Measurements from ENCODE around the gene FARP1.

The FARP1 gene

GRCh38 chr13:98142380-98143156, at the start of gene FARP1:
TSS of gene FARP1 (plus strand) at chr13:98143094. CDS start at chr13:98213243, 70,149 bp downstream.
- no peaks in the 10 kb centered on the region for H3K9me3 ChIP-seq (ENCODE audit: control insufficient read depth, low read depth, low read length)

GRCh38 chr13:98094678-98095266, 48.1 kb upstream of the FARP1 start:
- Histone ChIP-seq H3K9me3 (ENCODE audit: control insufficient read depth, low read depth, low read length) (peaks cover 5% of the 10 kb centered on the region), H3K36me3 (ENCODE audit: control insufficient read depth, low read depth, low read length) (no peaks in the 10 kb centered on the region), H3K9ac (ENCODE audit: low read length) (no peak overlapping the region), H3K27me3 (ENCODE audit: control insufficient read depth, insufficient read depth, low read length) (no peaks in the 10 kb centered on the region), H3K4me1 (ENCODE audit: control insufficient read depth, low read depth, low read length) (peaks cover 9% of the 10 kb centered on the region), H3K27ac (ENCODE audit: low read length) (no peak overlapping the region), H3K4me3 (ENCODE audit: low read length) (no peak overlapping the region)

More at GRCh38 chr13:98142380-98143156, at the start of gene FARP1:
- Histone ChIP-seq H3K36me3 (ENCODE audit: control insufficient read depth, low read depth, low read length) (no peaks in the 10 kb centered on the region), H3K9ac (ENCODE audit: low read length) (peak within 1 kb of the TSS; percentile 69), H3K4me3 (ENCODE audit: low read length) (peak within 1 kb of the TSS; percentile 83), H3K27ac (ENCODE audit: low read length) (no peak within 1 kb of the TSS), H3K4me1 (ENCODE audit: control insufficient read depth, low read depth, low read length) (peaks cover 26% of the 10 kb centered on the region), H3K27me3 (ENCODE audit: control insufficient read depth, insufficient read depth, low read length) (peaks cover 28% of the 10 kb centered on the region)

- Histone ChIP-seq H3K4me1 (ENCODE audit: control insufficient read depth, low read depth, low read length) (peaks cover 9% of the 10 kb centered on the region), H3K27me3 (ENCODE audit: control insufficient read depth, insufficient read depth, low read length) (no peaks in the 10 kb centered on the region), H3K9ac (ENCODE audit: low read length) (no peak overlapping the region), H3K36me3 (ENCODE audit: control insufficient read depth, low read depth, low read length) (no peaks in the 10 kb centered on the region), H3K27ac (ENCODE audit: low read length) (no peak overlapping the region), H3K9me3 (ENCODE audit: control insufficient read depth, low read depth, low read length) (peaks cover 5% of the 10 kb centered on the region), H3K4me3 (ENCODE audit: low read length) (no peak overlapping the region)
Observed at GRCh38 chr13:98096059-98096458, 46.8 kb upstream of the FARP1 start.

GRCh38 chr13:98097749-98098148, 45.1 kb upstream of the FARP1 start:
- no peaks in the 10 kb centered on the region for H3K36me3 ChIP-seq (ENCODE audit: control insufficient read depth, low read depth, low read length)
- no peak overlapping the region for H3K4me3 ChIP-seq (ENCODE audit: low read length)
- H3K27me3 ChIP-seq (ENCODE audit: control insufficient read depth, insufficient read depth, low read length), result no peaks in the 10 kb centered on the region
- peaks cover 9% of the 10 kb centered on the region for H3K4me1 ChIP-seq (ENCODE audit: control insufficient read depth, low read depth, low read length)
- peaks cover 5% of the 10 kb centered on the region for H3K9me3 ChIP-seq (ENCODE audit: control insufficient read depth, low read depth, low read length)
- H3K9ac ChIP-seq (ENCODE audit: low read length), result no peak overlapping the region
- H3K27ac ChIP-seq (ENCODE audit: low read length), result no peak overlapping the region

GRCh38 chr13:98098516-98098915, 44.4 kb upstream of the FARP1 start:
- no peaks in the 10 kb centered on the region for H3K27me3 ChIP-seq (ENCODE audit: control insufficient read depth, insufficient read depth, low read length)
- no peak overlapping the region for H3K9ac ChIP-seq (ENCODE audit: low read length)
- H3K9me3 ChIP-seq (ENCODE audit: control insufficient read depth, low read depth, low read length), result no peaks in the 10 kb centered on the region
- no peaks in the 10 kb centered on the region for H3K36me3 ChIP-seq (ENCODE audit: control insufficient read depth, low read depth, low read length)
- peaks cover 9% of the 10 kb centered on the region for H3K4me1 ChIP-seq (ENCODE audit: control insufficient read depth, low read depth, low read length)
- no peak overlapping the region for H3K27ac ChIP-seq (ENCODE audit: low read length)
- H3K4me3 ChIP-seq (ENCODE audit: low read length), result no peak overlapping the region

- no peaks in the 10 kb centered on the region for H3K27me3 ChIP-seq (ENCODE audit: control insufficient read depth, insufficient read depth, low read length)
- H3K9ac ChIP-seq (ENCODE audit: low read length), result no peak overlapping the region
- H3K36me3 ChIP-seq (ENCODE audit: control insufficient read depth, low read depth, low read length), result no peaks in the 10 kb centered on the region
- no peak overlapping the region for H3K27ac ChIP-seq (ENCODE audit: low read length)
- no peaks in the 10 kb centered on the region for H3K9me3 ChIP-seq (ENCODE audit: control insufficient read depth, low read depth, low read length)
- H3K4me1 ChIP-seq (ENCODE audit: control insufficient read depth, low read depth, low read length), result peaks cover 9% of the 10 kb centered on the region
- no peak overlapping the region for H3K4me3 ChIP-seq (ENCODE audit: low read length)
Observed at GRCh38 chr13:98099627-98100026, 43.3 kb upstream of the FARP1 start.

GRCh38 chr13:98100481-98100880, 42.4 kb upstream of the FARP1 start:
- no peak overlapping the region for H3K27ac ChIP-seq (ENCODE audit: low read length)
- H3K27me3 ChIP-seq (ENCODE audit: control insufficient read depth, insufficient read depth, low read length), result no peaks in the 10 kb centered on the region

GRCh38 chr13:98103531-98103930, 39.4 kb upstream of the FARP1 start:
- H3K4me3 ChIP-seq (ENCODE audit: low read length), result no peak overlapping the region
- no peak overlapping the region for H3K27ac ChIP-seq (ENCODE audit: low read length)
- no peaks in the 10 kb centered on the region for H3K36me3 ChIP-seq (ENCODE audit: control insufficient read depth, low read depth, low read length)
- H3K27me3 ChIP-seq (ENCODE audit: control insufficient read depth, insufficient read depth, low read length), result no peaks in the 10 kb centered on the region
- no peak overlapping the region for H3K9ac ChIP-seq (ENCODE audit: low read length)
- H3K4me1 ChIP-seq (ENCODE audit: control insufficient read depth, low read depth, low read length), result no peaks in the 10 kb centered on the region
- no peaks in the 10 kb centered on the region for H3K9me3 ChIP-seq (ENCODE audit: control insufficient read depth, low read depth, low read length)

More at GRCh38 chr13:98100481-98100880, 42.4 kb upstream of the FARP1 start:
- H3K9me3 ChIP-seq (ENCODE audit: control insufficient read depth, low read depth, low read length), result no peaks in the 10 kb centered on the region
- H3K4me1 ChIP-seq (ENCODE audit: control insufficient read depth, low read depth, low read length), result peaks cover 9% of the 10 kb centered on the region
- H3K4me3 ChIP-seq (ENCODE audit: low read length), result no peak overlapping the region
- no peak overlapping the region for H3K9ac ChIP-seq (ENCODE audit: low read length)
- no peaks in the 10 kb centered on the region for H3K36me3 ChIP-seq (ENCODE audit: control insufficient read depth, low read depth, low read length)

GRCh38 chr13:98103942-98104880, 38.7 kb upstream of the FARP1 start:
- Histone ChIP-seq H3K36me3 (ENCODE audit: control insufficient read depth, low read depth, low read length) (no peaks in the 10 kb centered on the region), H3K4me3 (ENCODE audit: low read length) (no peak overlapping the region), H3K4me1 (ENCODE audit: control insufficient read depth, low read depth, low read length) (no peaks in the 10 kb centered on the region), H3K27me3 (ENCODE audit: control insufficient read depth, insufficient read depth, low read length) (no peaks in the 10 kb centered on the region), H3K9me3 (ENCODE audit: control insufficient read depth, low read depth, low read length) (no peaks in the 10 kb centered on the region), H3K9ac (ENCODE audit: low read length) (no peak overlapping the region), H3K27ac (ENCODE audit: low read length) (no peak overlapping the region)

GRCh38 chr13:98105929-98106336, 37.0 kb upstream of the FARP1 start:
- H3K9ac ChIP-seq (ENCODE audit: low read length), result no peak overlapping the region
- H3K27ac ChIP-seq (ENCODE audit: low read length), result no peak overlapping the region
- no peaks in the 10 kb centered on the region for H3K9me3 ChIP-seq (ENCODE audit: control insufficient read depth, low read depth, low read length)
- no peaks in the 10 kb centered on the region for H3K27me3 ChIP-seq (ENCODE audit: control insufficient read depth, insufficient read depth, low read length)
- H3K4me1 ChIP-seq (ENCODE audit: control insufficient read depth, low read depth, low read length), result no peaks in the 10 kb centered on the region
- no peaks in the 10 kb centered on the region for H3K36me3 ChIP-seq (ENCODE audit: control insufficient read depth, low read depth, low read length)
- no peak overlapping the region for H3K4me3 ChIP-seq (ENCODE audit: low read length)

- Histone ChIP-seq H3K9me3 (ENCODE audit: control insufficient read depth, low read depth, low read length) (no peaks in the 10 kb centered on the region), H3K36me3 (ENCODE audit: control insufficient read depth, low read depth, low read length) (no peaks in the 10 kb centered on the region), H3K27me3 (ENCODE audit: control insufficient read depth, insufficient read depth, low read length) (no peaks in the 10 kb centered on the region), H3K9ac (ENCODE audit: low read length) (no peak overlapping the region), H3K4me1 (ENCODE audit: control insufficient read depth, low read depth, low read length) (no peaks in the 10 kb centered on the region), H3K4me3 (ENCODE audit: low read length) (no peak overlapping the region), H3K27ac (ENCODE audit: low read length) (no peak overlapping the region)
Observed at GRCh38 chr13:98108341-98108740, 34.6 kb upstream of the FARP1 start.
